ENCODE measurements around the gene ANKRD66.

Gene ANKRD66

GRCh38 chr6:46792635-46793034 lies 45.9 kb downstream of the ANKRD66 start:
- DNase-seq, result no peak

DNA sequence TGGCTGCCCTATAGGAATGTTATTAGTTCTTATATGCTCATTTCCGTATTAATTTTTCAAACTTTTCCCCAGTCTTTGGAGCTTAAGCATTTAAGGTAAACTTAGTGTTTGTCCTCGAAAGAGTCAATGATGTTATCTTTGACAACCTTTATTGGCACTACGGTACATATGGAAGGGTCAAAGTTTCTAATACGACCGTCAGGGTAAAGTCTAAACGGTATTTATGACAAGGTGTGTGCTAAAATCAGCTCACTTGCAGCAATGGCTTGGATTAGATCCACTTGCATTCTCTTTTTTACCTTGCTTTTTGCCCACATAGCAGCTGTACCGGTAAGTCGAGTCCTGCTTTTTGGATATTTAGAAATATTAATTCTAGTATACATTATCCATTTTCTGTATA lies 46.4 kb downstream of the ANKRD66 start, which contains the start of gene MEP1A:
Gene MEP1A (plus strand): TSS at position 252 of the 400 bp plus-strand sequence. CDS start 10 bp downstream, at position 262.
- DNase-seq, result no peak

- no peak for DNase-seq
Observed at GRCh38 chr6:46794068-46794467, 47.3 kb downstream of the ANKRD66 start.

- DNase-seq, result no peak
Observed at GRCh38 chr6:46795816-46796215, 49.1 kb downstream of the ANKRD66 start.

GRCh38 chr6:46796848-46797580 lies 50.3 kb downstream of the ANKRD66 start:
- DNase-seq, result no peak

DNA sequence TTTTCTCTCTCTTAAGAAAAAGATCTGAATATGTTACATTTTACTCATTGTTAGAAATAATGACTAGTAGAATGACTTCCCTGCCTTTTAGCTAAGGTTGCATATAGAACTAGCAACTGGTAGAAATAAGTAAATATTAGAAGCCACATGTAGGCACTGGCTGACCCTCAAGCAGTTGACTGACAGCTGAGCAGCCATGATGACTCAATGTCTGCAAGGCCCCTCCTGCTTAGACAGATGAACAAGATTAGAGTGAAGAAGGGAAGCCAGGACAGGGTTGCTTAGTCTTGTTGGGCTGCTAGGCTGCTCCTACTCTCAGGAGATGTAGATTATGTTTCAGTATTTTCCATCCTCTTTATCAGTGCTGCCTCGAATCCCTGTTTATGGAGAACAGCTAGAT lies 52.9 kb downstream of the ANKRD66 start:
- no peak for DNase-seq

- DNase-seq, result peak; percentile 2
Observed at GRCh38 chr6:46808806-46809205, 62.1 kb downstream of the ANKRD66 start.
